ENCODE measurements around the gene PARP2. TPM values are rescaled to one million over a fixed set of nuclear protein-coding genes. Genes with fewer than 3 reads are reported as not detected.
"Not testable (repeated sequence)": the region's sequence is repeated elsewhere in the genome, so short reads cannot be mapped to it uniquely, and the experiment has no call there.

The PARP2 gene
- total and polyA plus RNA-seq, 11 donors = 6.8 to 21.1 (median 16.2) TPM

DNA sequence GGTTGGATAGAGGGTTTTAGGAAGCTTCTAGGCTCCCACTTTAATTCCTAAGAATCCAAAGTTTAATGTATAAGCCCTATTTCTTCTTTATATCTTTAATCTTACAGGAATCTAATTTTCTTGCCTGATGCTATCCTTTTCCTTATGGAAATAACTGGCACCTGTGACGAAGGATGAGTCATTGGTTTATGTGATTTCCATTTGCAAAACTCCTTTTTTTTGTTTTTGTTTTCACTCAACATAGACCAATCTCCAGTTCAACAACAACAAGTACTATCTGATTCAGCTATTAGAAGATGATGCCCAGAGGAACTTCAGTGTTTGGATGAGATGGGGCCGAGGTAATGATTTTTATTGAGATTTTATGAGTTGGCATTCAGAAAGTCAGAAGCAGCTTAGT is 6.8 kb downstream of the PARP2 start:
- Histone ChIP-seq H3K27me3 (no peaks in the 10 kb centered on the region), H3K9me3 (no peaks in the 10 kb centered on the region), H3K27ac (no peak overlapping the region), H3K36me3 (peaks cover 0 to 100% (median 93%) of the 10 kb centered on the region in 9 donors), H3K4me3 (no peak overlapping the region), H3K4me1 (no peaks in the 10 kb centered on the region)
- TF ChIP-seq POLR2A (IDR thresholded peaks at IDR 0.05) = no peak
- TF ChIP-seq, protein P1, sequence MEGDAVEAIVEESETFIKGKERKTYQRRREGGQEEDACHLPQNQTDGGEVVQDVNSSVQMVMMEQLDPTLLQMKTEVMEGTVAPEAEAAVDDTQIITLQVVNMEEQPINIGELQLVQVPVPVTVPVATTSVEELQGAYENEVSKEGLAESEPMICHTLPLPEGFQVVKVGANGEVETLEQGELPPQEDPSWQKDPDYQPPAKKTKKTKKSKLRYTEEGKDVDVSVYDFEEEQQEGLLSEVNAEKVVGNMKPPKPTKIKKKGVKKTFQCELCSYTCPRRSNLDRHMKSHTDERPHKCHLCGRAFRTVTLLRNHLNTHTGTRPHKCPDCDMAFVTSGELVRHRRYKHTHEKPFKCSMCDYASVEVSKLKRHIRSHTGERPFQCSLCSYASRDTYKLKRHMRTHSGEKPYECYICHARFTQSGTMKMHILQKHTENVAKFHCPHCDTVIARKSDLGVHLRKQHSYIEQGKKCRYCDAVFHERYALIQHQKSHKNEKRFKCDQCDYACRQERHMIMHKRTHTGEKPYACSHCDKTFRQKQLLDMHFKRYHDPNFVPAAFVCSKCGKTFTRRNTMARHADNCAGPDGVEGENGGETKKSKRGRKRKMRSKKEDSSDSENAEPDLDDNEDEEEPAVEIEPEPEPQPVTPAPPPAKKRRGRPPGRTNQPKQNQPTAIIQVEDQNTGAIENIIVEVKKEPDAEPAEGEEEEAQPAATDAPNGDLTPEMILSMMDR (IDR thresholded peaks at IDR 0.05) = no peak
- DNase-seq (no peak), ATAC-seq (no peak)
- WGBS, 4 donors = 94 to 97% (median 96%) methylated on average over 2 of the region's 2 CpGs
- intact Hi-C loops (cut with DNase I) = loop anchor here in 2 of 10 donors (2.0 to 5.0 kb wide), 2 partner anchors 23 to 57 kb away; no protein-coding TSS in a partner anchor

DNA sequence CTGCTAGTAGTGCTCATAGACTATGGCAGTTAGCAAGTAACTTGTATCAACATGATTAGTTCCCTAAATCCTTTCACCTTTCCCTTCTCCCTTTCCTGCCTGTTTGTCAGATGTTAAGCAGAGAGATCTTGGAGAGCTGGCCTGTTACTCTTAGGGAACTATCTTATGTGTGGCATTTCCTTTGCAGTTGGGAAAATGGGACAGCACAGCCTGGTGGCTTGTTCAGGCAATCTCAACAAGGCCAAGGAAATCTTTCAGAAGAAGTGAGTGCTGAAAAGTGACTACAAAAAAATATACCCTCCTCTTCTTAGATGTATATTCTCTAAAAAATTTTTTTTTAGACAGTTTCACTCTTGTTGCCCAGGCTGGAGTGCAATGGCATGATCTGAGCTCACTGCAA is 7.4 kb downstream of the PARP2 start:
- no peak overlapping the region for H3K27ac ChIP-seq
- intact Hi-C loops (cut with DNase I) = loop anchor here in 2 of 10 donors (2.0 to 5.0 kb wide), 2 partner anchors 24 to 56 kb away; no protein-coding TSS in a partner anchor
- DNase-seq (no peak), ATAC-seq (no peak)
- no peak for TF ChIP-seq POLR2A (IDR thresholded peaks at IDR 0.05)
- TF ChIP-seq, protein P1 (IDR thresholded peaks at IDR 0.05) = peak in 3 of 12 donors; percentile 7 to 15 (median 12)
- no peak overlapping the region for H3K4me3 ChIP-seq
- H3K36me3 ChIP-seq = peaks cover 0 to 100% (median 93%) of the 10 kb centered on the region in 9 donors
- no peaks in the 10 kb centered on the region for H3K4me1 ChIP-seq
- no peaks in the 10 kb centered on the region for H3K9me3 ChIP-seq
- no peaks in the 10 kb centered on the region for H3K27me3 ChIP-seq

DNA sequence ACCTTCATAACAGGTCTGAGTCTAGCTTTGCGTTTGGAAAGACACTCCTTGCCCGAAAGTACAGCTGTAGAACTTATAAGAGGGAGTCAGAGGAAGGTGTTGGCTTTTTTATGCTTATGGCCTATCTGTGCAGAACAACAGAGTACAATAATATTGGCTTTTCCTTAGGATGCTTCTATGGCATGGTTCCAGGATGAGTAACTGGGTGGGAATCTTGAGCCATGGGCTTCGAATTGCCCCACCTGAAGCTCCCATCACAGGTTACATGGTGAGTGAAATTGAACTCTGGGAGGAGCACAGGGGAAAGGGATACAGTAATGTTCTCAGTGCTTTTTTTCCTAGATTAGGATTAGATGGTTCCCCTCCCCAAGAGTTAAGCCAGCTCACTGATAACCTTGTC is 13.0 kb downstream of the PARP2 start:
- H3K4me1 ChIP-seq = no peaks in the 10 kb centered on the region
- no peak overlapping the region for H3K27ac ChIP-seq
- DNase-seq (no peak), ATAC-seq (no peak)
- TF ChIP-seq, protein P1 (IDR thresholded peaks at IDR 0.05) = no peak
- no peak for TF ChIP-seq POLR2A (IDR thresholded peaks at IDR 0.05)
- H3K9me3 ChIP-seq = no peaks in the 10 kb centered on the region
- 89 to 95% (median 91%) methylated on average over 3 of the region's 3 CpGs for WGBS, 4 donors
- H3K4me3 ChIP-seq = no peak overlapping the region
- H3K27me3 ChIP-seq = no peaks in the 10 kb centered on the region
- peaks cover 0 to 90% (median 84%) of the 10 kb centered on the region in 9 donors for H3K36me3 ChIP-seq
- intact Hi-C loops (cut with DNase I) = no loop called here

DNA sequence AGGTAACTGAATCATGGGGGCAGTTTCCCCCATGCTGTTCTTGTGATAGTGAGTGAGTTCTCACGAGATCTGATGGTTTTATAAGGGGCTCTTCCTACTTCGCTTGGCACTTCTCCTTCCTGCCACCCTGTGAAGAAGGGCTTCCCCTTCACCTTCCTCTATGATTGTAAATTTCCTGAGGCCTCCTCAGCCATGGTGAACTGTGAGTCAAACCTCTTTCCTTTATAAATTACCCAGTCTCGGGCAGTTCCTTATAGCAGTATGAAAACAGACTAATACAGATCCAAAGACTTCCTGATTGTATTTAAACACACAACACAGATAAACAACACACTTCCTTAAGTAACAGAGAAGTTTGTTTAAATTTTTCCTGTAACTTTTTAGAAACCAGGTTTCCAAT is 15.0 kb downstream of the PARP2 start:
- intact Hi-C loops (cut with DNase I); H3K4me1 ChIP-seq; H3K4me3 ChIP-seq; H3K27me3 ChIP-seq; ATAC-seq; H3K9me3 ChIP-seq; DNase-seq: not testable (repeated sequence)
- peaks cover 0 to 90% (median 72%) of the 10 kb centered on the region in 9 donors for H3K36me3 ChIP-seq
- 63 to 69% (median 68%) methylated on average over 3 of the region's 3 CpGs for WGBS, 4 donors
- H3K27ac ChIP-seq = peak overlapping the region in 1 of 12 donors; percentile 18

DNA sequence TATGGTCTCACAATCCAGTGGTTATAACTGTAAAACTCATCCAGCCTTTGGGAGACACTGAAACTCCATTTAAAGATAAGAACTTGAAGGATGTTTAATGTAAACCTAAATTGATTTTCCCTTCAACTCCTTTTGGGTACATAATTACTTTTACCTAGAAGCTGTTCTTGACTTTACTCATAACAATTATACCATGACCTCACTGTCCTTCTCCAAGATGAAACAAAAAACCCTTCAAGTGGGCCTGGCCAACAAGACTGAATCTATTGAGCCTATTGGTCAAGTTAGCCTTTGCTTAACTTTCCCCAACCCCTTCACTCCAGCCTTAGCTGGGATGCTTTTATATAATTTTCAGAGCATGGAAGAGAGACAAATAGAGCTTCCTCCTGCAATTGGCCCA is 22.5 kb downstream of the PARP2 start:
- H3K4me3 ChIP-seq = no peak overlapping the region
- no peaks in the 10 kb centered on the region for H3K9me3 ChIP-seq
- peaks cover 0 to 96% (median 71%) of the 10 kb centered on the region in 9 donors for H3K36me3 ChIP-seq
- H3K4me1 ChIP-seq = no peaks in the 10 kb centered on the region
- ATAC-seq (no peak), DNase-seq (no peak)
- TF ChIP-seq POLR2A (IDR thresholded peaks at IDR 0.05) = no peak
- TF ChIP-seq, protein P1 (IDR thresholded peaks at IDR 0.05) = no peak
- intact Hi-C loops (cut with DNase I) = no loop called here
- H3K27ac ChIP-seq = no peak overlapping the region
- H3K27me3 ChIP-seq = no peaks in the 10 kb centered on the region
